Measurements from ENCODE around the gene FANCM. TPM values are rescaled to one million over a fixed set of nuclear protein-coding genes. Genes with fewer than 3 reads are reported as not detected.

The FANCM gene
- total RNA-seq, 1 experiment from 2014 or later = 11.9 TPM

GRCh38 chr14:45242706-45243105, 107.0 kb downstream of the FANCM start:
- H2BK5ac ChIP-seq (ENCODE audit: insufficient read length, low read length) = no peak overlapping the region
- H3K4me2 ChIP-seq (ENCODE audit: insufficient read depth, insufficient read length, low read length) = no peak overlapping the region
- no peak overlapping the region for H2BK12ac ChIP-seq (ENCODE audit: insufficient read length, low read depth, low read length)
- H2BK120ac ChIP-seq (ENCODE audit: low read depth, low read length, poor library complexity, severe bottlenecking) = no peak overlapping the region
- no peak overlapping the region for H2BK15ac ChIP-seq (ENCODE audit: low read depth, low read length)
- no peak overlapping the region for H2AFZ ChIP-seq (ENCODE audit: low read length)
- no peaks in the 10 kb centered on the region for H3K4me1 ChIP-seq (ENCODE audit: insufficient read depth, low read length)
- no peak overlapping the region for H3K4ac ChIP-seq (ENCODE audit: low read depth, low read length)
- no peak overlapping the region for H3K18ac ChIP-seq (ENCODE audit: insufficient read length, low read depth, low read length)
- no peak for TF ChIP-seq CTCF (conservative IDR thresholded peaks at IDR 0.05)
- H4K20me1 ChIP-seq (ENCODE audit: control insufficient read depth, insufficient read depth, insufficient read length) = no peaks in the 10 kb centered on the region
- H4K5ac ChIP-seq (ENCODE audit: insufficient read length, low read depth, low read length) = no peak overlapping the region
- H3K27ac Mint-ChIP-seq = no peak overlapping the region
- no peak overlapping the region for H2BK20ac ChIP-seq (ENCODE audit: low read depth, low read length, poor library complexity, severe bottlenecking)
- H3K27ac ChIP-seq (ENCODE audit: insufficient read length, low read depth, low read length) = no peak overlapping the region
- H3K4me1 Mint-ChIP-seq = no peaks in the 10 kb centered on the region; a peak in 1 of 4 replicates
- no peaks in the 10 kb centered on the region for H3K9me3 ChIP-seq (ENCODE audit: control insufficient read depth, low read depth, low read length)
- H3K56ac ChIP-seq (ENCODE audit: insufficient read length, low read depth, low read length) = no peak overlapping the region
- H4K91ac ChIP-seq (ENCODE audit: insufficient read length, low read depth, low read length) = no peak overlapping the region
- H3K14ac ChIP-seq (ENCODE audit: insufficient read depth, low read length) = no peak overlapping the region
- no peak overlapping the region for H3K9ac ChIP-seq (ENCODE audit: extremely low read depth, insufficient read length, low read length)
- no peak for DNase-seq
- H4K8ac ChIP-seq (replicated peaks; ENCODE audit: insufficient read length, low read depth, low read length) = no peak overlapping the region
- H3K79me1 ChIP-seq (ENCODE audit: insufficient read depth, low read depth, low read length, poor library complexity, severe bottlenecking) = peaks cover 9% of the 10 kb centered on the region
- peaks cover 19% of the 10 kb centered on the region; the same call in 1 of the 2 replicates for H3K79me2 ChIP-seq (ENCODE audit: insufficient read depth, low read length)
- H3K27me3 ChIP-seq (ENCODE audit: insufficient read depth, low read length) = no peaks in the 10 kb centered on the region
- no peaks in the 10 kb centered on the region for H3K9me3 Mint-ChIP-seq
- no peaks in the 10 kb centered on the region for H3K27me3 Mint-ChIP-seq (ENCODE audit: low read depth)
- no peak overlapping the region for H3T11ph ChIP-seq (ENCODE audit: low read length)
- peaks cover 3 to 12% (median 12%) of the 10 kb centered on the region in 3 experiments; a peak in 6 of 7 replicates for H3K36me3 Mint-ChIP-seq (ENCODE audit: insufficient read depth in 1 of 3, low read depth in 3 of 3)
- no peaks in the 10 kb centered on the region for H3K23me2 ChIP-seq (ENCODE audit: insufficient read length, low read depth, low read length, poor library complexity, severe bottlenecking)
- no peak overlapping the region for H3K23ac ChIP-seq (ENCODE audit: insufficient read length, low read depth, low read length)
- H2AK5ac ChIP-seq (ENCODE audit: insufficient read length, low read length) = no peak overlapping the region
- no CpG with 5 or more reads among the region's 3 CpGs for WGBS (ENCODE audit: extremely low coverage, insufficient read length, low lambda C conversion rate)
- H3K4me3 Mint-ChIP-seq = no peak overlapping the region

All from H9 (cell line).